GM03348 (cell line): ENCODE data around the gene WASL.
"Not testable (repeated sequence)": the region's sequence is repeated elsewhere in the genome, so short reads cannot be mapped to it uniquely, and the experiment has no call there.

ENCODE experiments used
- DNase-seq: peaks from one replicate; pipeline ENCODE4 v3.0.0; 2012; ENCODE audit warnings: low spot score

The WASL gene

DNA sequence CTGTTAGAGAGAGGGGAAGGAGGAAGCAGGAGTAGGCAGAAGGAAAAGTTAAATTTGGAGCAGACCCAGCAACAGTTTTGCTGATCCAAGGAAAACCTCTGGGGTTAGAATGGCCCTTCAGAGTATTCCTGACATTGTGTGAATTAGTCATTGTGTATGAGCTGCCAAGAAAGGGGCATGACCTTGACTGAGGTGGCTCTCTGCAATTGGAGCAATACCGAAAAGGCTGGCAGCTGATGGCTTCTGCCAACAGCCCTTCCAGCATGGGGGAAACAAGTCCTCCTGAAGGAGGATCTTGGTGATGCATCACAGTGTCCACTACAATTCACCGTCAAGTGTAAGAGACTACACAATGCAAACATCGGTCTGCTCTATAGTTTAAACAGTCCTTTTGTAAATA, 20.6 kb upstream of the WASL start:
- peak; percentile 24 for DNase-seq

DNA sequence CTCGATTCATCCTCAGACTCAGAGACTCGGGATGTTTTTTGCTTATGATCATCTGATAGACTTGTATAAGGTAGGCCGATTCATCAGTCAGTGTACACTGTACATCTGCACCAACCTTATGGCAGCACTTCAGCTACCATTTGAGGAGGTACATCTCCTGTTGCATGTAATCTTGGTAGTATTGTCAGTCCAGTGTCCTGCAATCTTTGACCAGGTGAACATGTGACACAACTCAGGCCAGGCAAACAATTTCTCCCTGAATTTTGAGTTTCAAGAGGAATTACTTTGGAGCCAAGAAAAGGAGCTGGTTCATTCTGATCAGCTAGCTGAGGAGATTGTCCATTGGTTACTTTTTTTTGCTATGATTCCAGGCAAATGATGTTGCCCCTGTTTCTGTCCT, 19.7 kb upstream of the WASL start:
- no peak for DNase-seq

DNA sequence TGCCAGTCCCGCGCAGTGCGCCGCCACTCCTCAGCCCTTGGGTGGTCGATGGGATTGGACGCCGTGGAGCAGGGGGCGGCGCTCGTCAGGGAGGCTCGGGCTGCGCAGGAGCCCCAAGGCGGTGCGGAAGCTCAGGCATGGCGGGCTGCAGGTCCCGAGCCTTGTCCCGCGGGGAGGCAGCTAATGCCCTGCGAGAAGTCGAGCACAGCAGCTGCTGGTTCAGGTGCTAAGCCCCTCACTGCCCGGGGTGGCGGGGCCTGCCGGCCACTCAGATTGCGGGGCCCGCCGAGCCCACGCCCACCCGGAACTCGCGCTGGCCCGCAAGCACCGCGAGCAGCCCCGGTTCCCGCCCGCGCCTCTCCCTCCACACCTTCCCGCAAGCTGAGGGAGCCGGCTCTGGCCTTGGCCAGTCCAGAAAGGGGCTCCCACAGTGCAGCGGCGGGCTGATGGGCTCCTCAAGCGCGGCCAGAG, 14.4 kb upstream of the WASL start:
- DNase-seq: no peak

DNA sequence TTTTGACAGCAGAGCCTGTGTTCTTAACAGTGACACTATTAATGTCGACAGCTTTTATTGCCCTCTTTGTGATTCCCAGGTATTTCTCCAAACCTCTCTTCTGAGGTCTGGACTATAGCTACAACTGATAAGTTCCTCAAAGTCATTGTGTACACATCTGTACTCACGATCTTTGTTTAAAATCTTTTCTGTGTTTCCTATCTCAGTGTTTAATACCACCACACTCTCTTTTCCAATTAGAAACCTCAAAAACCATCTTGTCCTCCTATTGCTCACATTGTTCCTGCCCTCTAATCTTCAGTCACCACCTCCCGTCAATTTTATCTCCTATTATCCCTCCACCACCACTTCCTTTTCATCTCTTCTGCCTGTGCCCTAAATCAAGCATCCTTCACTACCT, 12.9 kb upstream of the WASL start:
- no peak for DNase-seq

DNA sequence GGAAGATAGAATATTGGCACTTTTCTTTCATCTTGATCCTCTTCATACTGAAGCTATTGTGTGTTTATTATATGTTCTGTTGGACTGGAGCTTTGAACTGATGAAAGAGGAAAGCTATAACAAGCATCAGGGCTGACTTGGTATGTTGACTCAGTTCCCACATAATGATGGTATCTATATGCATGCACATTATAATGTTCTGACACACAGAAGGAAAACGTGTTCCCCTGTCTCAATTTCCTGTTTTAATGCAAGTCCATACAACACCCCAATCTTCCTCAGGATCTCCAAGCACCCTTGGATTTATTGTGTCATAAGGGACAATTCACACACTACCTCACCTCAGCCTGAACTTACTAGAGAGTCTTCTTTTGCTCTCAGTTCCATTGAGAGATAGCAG, 8.3 kb upstream of the WASL start:
- DNase-seq: no peak

DNA sequence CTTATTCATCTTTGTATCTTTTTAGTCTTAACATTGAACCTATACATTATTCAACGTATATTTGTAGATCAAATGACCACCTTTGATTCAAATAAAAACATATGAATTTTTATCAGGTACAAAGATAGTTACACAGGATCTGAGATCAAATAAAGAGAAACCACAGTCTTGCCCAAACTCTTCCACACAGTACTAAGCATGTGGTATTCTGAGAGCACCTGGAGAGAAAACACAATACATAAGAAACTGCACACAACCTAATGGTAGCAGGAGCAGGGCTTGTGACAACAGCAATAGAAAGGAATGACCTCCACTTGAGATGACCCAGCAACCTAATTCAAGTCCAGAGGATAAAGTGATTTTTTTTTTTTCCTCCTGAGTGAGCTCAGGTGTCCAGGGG, 6.5 kb upstream of the WASL start:
- DNase-seq: no peak

DNA sequence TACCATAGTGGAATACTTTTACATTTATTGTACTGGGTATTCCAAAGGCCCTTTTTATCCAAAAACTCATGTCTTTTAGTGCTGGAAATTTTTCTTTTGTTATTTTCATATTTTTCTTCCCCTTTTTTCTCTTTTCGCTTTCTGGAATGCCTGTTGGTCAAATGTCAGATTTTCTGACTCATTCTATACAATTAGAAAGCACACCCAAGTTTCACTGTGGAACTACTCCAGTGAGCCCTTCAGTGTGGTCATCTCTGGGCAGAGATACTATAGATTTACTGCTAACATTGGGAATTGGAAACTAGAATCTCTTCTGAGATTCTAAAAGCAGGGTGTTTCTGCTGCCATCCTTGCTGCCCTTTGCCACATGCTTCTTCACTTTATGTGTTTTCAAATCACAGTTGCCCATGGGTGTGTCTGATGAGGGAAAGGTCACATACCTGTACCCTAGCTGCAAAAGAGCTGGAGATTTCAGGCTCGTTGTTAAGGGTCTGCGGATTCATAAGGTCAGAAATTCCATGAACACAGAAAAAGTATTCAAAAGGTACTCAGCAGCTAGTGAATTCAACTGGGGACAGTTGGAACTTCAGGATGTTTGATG, 5.6 kb upstream of the WASL start:
- no peak for DNase-seq

DNA sequence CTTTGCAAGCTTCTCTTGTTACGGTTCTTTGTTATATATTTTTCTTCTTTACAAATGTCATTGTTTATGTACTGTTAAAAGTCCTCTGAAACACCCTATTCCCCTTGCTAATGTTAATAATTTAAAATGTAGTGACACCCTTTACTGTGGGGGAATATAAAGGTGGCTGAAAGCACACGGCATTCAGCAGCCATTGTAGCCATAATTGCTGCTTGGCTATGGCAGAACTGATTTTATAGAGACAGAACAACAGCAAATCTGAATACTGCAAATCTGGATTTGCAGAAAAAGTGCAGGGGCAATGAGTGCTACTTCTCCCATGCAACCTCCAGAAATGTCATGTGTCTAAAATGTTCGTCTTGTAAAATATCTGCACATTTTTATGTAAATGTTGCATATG, 3.7 kb upstream of the WASL start:
- no peak for DNase-seq

DNA sequence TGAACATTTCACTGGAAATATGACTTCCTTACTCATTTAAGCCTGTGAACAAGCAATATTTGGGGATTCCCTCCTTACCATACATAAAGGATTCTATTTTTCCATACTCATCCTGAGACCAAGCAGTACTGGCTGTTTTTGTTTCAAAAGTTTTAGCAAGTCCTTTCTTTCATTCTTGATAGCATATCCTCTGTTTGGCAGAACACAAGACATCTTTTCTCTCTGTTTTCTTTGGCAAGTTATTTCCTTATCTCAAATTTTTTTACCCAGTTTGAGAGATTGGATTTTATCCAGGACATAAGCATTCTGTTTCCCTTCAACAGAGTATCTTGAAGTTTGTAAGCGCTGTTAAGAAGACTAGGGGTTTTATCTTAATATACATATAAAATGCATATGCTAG, 3.0 kb upstream of the WASL start:
- DNase-seq: no peak

DNA sequence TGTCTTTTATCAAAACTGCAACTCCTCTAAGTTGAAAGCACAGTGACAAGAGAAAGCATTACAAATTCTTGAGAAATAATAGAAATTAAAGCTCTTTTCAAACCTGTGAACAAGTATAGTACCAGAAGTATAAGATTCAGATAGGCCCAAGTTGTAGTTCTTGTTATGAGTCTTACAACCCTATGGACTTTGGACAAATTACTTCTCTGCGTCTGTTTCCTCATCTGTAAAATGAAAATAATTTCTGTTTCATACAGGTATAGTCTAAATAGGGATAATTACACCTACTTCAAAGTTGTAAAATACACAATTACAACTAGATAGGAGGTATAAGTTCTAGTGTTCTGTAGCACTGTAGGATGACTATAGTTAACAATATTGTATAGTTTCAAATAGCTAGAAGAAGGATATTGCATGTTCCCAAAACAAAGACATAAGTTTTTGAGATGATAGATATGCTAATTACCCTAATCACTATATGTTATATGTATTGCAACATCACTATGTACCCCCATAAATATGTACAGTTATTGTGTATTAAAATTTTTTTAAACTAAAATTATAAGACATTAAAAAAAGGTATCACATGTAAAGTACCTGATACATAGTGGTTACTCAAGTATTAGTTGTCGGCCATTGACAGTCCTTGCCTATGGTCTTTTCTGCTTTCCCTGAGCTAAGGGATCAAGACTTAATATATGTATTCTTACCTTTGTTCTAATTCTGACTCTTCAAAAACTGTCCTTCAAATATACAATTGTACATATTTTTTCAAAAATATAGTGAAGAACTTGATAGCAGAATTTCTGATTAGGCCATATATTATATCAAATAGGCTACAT, 1.8 kb upstream of the WASL start:
- no peak for DNase-seq

DNA sequence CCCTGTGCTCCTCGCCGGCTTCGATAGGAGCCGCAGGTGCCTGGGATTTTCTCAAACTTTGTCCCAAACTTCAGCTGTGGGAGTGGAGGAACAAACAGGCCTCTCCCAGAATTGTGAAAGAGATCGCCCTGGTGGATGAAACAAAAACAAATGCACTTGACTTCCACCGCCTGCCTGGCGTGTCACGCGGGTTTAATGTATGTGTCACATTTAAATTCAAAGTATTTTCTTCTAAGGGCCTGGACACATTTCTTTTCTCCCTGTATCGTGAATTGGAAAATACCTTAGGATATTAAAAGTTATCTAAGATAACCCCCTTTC, 694 bp upstream of the WASL start:
- peak; percentile 58 for DNase-seq

DNA sequence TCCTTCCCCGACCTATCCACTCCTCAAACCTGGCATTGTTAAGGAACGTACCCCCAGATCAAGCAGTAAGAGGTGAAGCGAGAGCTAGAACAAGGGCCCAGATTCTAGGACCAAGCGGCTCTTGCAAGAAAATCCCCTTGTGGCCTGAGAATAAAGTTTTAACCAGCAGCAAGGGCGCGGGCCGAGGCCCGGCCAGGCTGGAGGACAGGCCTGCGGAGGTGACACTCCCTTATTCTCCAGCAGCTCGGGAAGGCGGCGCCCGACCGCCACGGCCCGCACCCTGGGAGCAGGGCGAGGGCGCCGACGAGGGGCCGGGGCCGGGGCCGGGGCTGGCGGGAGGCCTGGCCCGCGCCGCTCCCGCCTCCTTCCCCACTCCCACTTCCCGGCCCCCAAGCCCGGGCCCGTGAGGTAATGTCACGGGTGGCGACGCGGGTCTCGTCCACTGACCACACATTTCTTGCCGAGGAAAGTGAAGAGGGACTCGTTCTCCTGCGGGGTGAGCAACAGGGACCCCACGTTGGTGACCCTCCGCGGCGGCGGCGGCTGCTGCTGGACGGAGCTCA, 551 bp downstream of the WASL start:
- peak; percentile 72 for DNase-seq

DNA sequence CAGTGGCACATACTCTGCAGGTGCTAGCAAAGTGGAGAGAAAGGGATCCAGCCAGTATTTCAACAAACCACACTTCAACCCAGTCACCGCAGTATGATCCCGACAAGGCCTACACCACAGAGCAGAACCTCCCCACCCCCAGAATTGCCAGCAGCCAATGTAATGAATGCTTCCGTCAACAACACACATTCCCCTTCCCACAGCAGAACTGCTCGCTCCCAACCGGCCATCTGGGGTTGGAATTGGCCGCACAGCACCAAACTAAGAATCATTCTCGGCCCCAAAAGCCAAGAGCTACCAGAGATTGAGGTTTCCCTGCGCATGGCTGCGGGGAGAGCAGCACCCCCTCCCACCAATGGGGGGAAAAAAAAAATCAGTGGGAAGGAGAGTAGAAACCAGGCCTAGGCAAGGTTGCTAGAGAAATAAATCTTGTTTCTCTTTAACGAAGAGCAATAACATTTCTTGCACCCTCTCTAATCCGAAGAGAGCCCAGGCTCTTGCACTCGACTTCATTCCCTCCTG, 1.1 kb downstream of the WASL start:
- DNase-seq: peak; percentile 81

DNA sequence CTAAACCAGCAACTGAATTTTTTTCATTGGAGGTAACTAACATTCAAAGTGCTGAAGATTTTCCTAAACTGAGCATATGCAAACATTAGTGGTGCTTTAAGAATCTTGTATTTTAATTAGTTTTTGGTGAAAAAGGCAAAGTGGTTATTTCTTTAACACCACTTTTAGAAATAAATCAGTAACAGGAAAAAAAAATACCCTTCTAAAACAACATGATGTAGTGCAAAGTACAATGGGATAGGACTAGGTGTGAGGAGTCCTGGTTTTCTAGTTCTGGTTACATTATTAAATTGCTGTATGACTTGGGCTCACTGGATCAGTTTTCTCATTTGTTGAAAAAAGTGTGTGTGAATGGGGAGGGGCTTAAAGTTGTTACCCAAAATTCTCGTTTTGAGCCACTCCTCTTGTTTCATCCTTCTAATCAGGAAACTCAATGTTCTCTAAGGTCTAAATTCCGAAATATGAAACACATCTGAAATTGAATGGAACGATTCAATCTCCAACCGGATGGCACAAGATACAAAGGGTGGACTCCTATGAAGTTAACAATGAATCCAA, 1.8 kb downstream of the WASL start:
- DNase-seq: no peak

DNA sequence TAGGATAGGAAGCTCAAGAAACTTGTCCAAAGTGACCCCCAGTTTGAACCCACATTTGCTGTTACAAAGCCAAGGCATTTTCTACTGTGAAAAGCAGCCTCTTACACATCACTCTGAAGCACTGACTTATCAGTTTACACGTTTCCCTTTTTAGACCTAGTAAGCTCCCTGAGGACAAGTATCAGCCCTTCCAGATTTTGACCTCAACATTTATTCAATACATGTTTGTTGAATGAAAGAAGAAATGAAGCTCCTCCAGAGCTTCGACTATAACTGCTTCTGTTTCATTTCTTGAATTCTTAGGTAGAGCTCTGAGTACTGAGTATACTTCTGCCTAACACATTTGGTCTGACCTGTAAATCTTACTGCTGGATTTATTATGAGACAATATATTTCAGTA, 2.7 kb downstream of the WASL start:
- DNase-seq: no peak

DNA sequence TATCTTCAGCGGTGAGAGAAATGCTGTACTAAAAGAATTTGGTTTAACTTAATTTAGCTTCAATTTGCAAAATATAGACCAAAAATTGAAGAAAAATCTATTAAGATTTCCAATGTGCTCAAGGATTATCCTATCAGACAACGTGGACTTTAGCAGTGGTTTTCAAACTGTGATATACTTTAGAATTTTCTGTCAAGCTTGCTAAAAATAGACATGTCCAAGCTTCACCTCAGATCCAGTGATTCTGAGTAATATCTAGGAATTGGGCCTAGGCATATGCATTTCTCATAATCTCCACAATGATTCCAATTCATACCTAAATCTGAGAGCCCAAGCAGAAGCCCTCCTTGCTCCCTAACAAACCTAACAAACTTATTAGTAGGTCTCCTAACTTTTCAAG, 3.4 kb downstream of the WASL start:
- DNase-seq: no peak

DNA sequence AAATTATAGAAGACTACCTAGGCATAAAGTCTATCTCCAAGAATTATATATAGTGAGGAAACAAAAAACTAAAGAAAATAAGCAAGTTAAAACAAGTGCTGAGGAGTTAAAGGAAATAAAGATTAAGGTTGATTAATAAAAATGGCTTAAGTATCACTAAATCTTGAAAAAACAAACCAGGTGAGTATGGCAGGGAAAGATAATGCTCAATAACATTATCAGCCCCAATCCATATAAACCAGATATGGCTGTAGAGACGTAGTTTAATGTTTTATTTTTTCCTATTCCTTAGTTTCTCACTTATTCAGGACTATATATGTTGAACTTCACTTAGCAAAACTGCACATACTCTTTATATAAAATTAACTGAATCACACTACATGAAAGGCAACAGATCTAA, 4.4 kb downstream of the WASL start:
- DNase-seq: no peak

DNA sequence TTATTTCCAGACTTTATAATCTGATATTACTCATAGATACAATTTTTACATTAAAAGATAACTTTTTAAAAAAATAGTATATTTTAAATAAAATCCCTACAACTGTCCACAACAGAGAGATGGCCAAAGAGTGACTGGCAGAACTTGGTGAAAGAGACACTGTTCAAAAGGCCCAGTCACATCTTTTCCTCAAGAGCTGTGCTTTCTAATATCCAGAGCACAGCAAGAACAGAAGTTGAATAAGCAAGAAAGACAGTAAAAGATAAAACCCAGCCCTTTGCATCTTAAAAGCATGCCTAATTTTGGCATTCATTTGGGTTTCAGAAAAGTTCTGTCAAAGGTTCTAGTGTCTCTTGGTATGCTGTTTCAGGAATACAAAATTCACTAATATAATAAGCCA, 6.9 kb downstream of the WASL start:
- no peak for DNase-seq

DNA sequence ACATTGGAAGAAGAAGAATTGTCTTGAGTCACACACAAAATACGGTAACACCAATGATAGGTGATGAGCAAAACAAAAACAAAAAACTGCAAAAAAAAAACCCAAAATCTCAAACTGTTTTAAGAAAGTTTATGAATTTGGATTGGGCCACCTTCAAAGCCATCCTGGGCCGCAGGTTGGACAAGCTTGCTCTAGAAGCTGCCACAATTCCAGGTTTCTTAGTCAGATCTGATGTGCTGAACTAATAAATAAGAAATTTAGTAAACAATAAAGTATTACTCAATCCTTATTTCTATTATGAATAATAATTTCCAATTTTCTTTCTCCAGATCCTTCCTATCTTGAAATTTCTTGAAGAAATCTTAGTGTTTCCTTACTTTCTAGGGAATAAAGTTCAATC, 10.0 kb downstream of the WASL start:
- no peak for DNase-seq

DNA sequence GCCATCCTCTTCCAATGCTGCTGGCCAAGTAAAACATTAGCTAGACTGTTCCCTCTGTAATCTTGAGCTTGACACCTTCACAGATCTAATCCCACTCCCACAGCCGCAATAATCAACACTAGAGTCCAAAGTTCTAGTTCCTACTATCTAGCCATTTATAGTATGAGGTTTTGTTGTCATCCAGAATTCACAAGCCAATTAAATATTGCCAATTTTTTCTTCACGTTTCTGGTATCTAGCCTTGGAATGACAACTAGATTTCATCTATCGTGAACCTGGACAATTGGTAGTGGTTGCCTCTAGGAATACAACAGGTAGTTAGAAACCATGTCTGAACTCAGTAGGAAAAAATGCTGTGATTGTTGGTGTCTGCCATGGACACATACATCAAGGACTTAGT, 10.4 kb downstream of the WASL start:
- DNase-seq: no peak

DNA sequence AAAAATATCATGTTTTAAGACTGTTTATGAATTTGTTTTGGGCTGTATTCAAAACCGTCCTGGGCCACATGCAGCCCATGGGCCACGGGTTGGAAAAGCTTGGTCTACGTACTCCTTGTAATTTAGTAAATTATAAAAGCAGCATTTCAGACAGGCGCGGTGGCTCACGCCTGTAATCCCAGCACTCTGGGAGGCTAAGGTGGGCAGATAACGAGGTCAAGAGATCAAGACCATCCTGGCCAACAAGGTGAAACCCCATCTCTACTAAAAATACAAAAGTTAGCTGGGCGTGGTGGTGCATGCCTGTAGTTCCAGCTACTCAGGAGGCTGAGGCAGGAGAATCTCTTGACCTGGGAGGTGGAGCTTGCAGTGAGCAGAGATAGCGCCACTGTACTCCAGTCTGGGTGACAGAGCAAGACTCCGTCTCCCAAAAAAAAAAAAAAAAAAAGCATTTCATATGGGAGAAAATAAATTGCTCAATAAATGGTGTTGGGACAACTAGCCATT, 11.6 kb downstream of the WASL start:
- DNase-seq: not testable (repeated sequence)

DNA sequence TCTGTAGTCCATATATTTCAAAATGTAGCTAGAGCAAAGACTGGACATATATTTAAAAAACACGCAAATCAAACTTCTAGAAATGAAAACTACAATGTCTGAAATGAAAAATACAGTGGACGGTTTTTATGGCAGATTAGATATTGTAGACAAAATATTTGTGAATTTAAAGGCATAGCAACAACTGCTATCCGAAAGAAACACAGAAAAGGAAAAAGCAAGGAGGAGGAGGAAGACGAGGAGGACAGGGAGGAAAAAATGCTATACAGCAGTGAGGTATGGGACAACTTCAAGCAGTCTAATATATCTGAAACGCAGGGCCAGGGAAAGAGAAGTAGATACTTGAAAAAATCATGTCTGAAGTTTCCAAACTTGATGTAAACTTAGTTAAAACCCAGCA, 13.3 kb downstream of the WASL start:
- no peak for DNase-seq

DNA sequence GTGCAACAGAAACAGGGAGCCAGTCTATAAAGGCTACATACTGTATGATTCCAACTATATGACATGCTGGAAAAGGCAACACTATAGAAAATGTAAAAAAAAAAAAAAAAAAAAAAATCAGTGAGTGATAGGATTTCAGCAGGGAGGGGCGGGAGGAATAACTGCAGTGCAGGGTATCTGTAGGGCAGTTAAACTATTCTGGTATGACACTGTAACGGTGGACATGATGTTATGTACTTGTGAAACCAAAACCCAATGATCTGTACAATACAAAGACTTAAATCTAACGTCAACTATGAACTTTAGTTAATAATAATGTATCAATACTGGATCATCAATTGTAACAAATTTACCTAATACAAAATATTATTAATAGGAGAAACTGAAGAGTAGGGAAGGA, 14.3 kb downstream of the WASL start:
- DNase-seq: no peak
